ENCODE results near the gene NRIP2.

The NRIP2 gene

DNA sequence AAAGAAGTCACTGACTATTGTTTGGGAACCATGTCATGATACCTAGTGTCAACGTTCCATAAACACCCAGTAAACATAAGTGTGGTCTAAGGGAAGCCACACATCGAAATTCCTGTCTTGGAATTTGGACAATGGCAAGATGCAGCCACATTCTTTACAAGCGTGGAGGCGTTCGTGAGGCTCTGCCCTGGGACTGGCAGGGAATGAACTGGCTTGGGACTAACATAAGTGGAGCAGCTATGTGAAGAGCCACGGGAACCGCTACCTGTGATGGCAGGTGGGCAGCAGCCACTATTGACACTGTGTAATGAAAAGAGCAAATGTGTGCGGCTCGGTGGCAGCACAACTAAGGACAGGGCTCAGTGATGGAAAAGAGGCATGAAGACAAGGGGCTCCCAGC is 10.0 kb upstream of the NRIP2 start:
- no peak for DNase-seq

- DNase-seq = no peak
Observed at GRCh38 chr12:2842948-2843347, 8.1 kb upstream of the NRIP2 start.

DNA sequence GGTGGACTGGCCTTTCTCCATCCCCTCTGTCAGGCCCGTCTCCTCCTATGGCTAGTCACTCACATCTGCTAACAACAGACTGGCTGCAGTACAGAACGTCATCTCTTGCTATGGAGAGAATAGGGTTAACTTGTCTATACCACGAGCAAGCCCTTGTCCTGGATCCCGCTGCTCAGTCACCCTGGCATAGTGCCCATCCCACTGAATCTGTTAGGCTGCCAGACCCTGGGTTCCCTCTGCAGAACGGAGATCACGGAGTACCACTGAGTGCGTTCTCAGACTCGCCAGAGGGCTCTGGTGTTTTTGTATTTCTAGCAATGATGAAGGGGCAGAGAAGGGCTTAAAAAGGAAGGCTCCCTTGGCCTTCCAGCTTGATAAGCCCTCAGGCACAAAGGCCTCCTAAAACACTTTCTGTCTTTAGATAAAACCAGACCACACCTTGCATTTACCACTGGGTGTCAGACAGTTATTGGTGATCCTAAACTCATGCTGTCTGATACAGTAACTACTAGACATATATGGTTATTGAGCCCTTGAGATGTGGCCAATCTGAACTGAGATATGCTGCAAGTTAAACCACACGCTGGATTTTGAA is 6.3 kb upstream of the NRIP2 start:
- peak; percentile 90 for DNase-seq

- DNase-seq = no peak
Observed at GRCh38 chr12:2836574-2836973, 1.7 kb upstream of the NRIP2 start.

DNA sequence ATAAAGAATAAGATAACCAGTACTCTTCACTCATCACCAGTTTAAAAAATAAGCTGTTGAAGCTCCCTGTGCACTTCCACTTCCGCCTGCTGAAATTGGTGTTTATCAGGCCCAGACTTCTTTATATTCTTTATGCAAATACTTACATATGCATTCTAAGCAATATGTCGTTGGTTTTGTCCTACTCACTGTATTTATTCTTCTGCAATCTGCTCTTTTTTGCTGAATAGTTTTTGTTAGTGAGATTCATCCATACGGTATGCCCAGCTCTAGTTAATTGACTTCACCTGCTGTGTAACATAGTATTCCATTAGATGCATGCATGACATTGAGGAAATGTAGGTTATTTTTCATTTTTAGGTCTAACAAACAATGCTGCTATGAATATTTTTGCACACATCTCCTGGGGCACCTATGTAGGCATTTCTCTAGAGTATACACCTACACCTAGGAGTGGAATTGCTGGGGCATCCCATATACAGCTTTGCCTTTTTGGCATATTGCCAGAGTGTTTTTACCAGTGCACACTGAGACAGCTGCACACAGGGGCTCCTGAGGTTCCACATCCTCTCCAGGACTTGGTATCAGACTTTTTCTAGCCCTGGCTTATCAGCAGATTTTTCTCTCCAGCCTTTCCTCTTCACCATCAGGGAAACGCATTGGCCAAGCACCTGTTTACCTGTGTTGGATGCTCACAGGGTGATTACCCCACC is 1.0 kb upstream of the NRIP2 start:
- no peak for DNase-seq

DNA sequence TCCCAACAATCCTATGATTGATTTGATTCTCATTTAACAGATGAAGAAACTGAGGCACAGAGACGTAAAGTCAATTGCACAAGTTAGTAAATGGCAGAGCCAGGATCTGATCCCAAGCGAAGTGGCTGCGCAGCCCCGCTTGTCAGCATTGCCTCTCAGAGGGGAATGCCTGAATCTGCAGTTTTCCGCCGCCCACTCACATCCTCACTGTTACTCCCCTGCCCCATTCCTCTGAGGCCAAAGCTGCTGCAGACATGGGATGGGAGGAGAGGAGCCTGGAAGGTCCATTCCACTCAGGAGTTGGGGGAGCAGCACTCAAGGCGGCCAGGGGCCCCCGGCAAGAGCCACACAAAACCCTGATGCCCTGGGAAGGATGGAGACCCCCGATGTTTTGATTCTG is 1.0 kb downstream of the NRIP2 start:
- DNase-seq = no peak

DNA sequence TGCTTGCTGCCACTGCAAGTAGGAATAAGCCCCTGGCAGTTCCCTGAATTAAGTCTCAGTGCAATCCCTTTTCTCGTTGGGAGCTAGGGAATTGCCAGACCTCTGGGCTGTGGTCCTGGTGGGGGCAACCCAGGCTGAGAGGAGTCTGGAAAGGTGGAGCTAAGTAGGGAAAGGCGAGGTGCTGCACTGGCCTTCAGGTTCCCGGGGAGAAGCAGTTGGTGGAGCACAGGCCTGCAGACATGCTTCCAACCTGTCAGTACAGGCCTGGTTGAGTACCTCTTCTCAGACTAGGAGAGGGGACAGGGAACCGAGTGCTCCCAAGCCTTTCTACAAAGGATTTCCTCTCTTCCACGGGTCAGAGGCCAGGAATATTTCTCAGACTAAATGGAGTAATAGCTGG is 1.5 kb downstream of the NRIP2 start:
- no peak for DNase-seq

- no peak for DNase-seq
Observed at GRCh38 chr12:2832550-2833127, 2.2 kb downstream of the NRIP2 start.

GRCh38 chr12:2829275-2829674 is 5.6 kb downstream of the NRIP2 start:
- no peak for DNase-seq

DNA sequence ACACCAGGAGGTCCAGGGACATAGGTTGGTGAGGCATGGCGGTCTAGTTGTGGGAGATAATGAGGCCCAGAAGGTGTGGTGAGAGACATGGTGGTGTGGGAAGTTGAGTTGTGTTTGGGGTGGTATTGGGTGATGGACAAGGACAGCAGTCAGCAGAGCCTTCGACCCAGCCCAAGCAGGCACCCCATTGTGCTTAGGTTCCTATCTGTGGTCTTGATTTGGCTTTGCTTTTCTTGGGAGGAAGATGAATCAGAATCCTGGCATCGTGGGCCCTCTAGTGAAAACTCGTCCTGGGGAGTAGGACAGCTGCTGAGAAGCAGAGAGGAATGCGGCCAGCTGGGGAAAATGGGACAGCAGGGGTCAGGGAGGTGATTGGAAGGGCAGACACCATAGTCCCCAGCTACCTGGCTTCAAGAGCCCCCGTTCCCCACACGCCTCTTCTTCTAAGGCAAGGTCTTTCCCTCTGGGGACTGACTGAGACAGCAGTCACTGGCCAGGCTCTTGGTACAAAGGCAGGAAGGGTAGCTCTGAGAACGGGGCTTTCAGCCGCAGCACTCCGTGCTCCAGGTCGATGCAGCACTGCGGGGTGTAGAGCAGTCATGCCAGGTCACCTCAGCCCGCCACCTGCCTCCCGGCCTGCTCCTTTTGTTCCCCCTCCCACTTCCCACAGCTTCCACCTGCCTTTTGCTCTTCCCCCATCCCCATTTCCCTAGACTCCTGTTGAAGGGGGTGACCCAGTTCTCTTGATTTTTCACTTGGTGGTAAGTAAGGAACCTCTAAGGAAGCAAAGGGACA is 7.9 kb downstream of the NRIP2 start:
- no peak for DNase-seq

DNA sequence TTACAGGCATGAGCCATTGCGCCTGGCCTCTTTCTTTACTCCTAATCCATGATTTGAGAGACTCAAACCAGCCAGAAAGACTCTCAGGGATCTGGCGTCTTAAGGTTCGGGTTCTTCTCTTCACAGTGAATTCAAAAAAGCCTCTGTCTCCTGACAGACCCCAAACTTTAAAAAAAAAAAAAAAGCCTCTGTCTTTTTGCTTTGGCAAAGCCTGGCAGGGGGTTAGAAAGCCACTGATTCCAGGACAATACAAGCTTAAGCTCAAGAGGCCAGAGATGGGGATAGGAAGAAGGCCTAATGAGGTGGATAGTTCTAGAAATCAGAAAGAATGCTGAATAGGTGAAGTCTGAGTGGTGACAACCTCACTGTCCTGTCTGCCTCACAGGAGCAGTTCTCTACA is 8.8 kb downstream of the NRIP2 start:
- no peak for DNase-seq

DNA sequence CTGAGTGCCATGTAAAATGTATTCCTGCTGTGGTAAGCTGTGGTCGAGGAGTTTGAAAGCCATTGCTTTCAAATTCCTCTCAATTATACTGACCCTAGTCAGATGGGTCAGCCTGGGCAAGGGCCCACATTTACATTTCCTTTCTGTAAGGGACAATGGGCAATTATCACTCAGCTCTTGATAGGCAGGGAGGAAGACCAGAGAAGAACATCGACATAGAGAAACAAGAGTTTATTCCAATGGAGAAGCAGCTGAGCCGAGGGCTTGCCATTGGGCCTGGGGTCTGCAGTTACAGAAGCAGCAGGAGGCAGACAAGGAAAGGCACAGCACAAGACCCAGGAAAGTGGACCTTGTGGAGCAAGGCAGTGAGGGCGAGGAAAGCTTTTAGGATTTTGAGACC is 9.7 kb downstream of the NRIP2 start:
- DNase-seq = no peak

GRCh38 chr12:2824541-2824940 is 10.3 kb downstream of the NRIP2 start:
- DNase-seq = no peak

- no peak for DNase-seq
Observed at GRCh38 chr12:2823483-2823882, 11.4 kb downstream of the NRIP2 start.

DNA sequence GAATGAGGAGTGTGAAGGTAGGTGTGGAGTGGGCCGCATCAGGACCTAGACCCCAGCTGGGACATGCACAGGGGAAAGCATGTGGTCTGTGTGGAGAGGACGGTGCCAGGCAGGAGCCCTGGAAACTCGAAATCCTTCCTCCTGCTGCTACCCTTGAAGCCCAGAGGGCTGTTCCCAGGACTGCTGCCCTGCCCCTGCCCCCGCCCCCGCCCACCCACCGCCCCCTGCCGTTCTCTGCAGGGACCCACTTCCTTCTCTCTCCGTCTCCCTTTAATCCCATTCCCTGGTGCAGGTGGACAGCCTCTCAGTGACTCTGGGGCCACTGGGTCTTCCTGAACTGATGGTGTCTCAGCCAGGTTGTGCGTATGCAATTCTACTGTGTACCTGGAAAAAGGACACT is 14.4 kb downstream of the NRIP2 start:
- no peak for DNase-seq

GRCh38 chr12:2819810-2820209 is 15.0 kb downstream of the NRIP2 start:
- DNase-seq = no peak

DNA sequence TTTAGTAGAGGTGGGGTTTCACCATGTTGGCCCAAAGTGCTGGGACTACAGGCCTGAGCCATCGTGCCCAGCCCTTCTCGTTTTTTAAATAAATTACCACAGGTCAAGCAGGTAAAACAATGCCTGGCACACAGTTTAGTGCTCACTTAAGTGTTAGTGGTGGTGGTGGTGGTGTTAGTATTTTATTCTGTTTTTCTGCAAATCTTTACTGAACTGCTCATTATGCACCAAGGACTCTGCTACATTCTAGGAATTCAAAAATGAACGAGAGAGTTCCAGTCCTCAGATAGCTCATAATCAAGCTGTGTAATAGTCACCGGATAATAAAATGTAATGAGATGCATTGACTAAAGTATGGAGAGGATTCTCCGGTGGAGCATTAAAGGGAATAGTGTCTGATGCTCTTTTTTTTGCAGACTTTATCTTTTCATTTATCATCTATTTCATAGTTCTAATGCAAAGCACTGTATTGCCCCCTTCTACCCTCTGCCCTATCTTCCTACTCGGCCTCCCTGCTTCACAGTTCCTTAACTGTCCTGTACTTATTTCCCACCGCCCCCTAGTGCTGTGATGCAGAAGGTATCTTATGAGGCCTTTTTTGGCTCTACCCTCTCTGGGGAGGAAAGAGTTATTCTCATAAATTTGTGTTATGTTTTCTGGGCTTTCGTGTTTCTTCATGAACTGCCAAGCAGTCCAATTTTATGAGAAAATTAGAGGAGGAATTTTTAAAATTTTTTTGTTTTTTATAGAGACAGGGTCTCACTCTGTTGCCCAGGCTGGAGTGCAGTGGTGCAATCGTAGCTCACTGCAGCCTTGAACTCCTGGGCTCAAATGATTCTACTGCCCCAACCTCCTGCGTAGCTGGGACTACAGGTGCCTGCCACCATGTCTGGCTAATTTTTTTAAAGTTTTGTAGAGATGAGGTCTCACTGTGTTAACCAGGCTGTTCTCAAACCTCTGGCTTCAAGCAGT is 21.3 kb downstream of the NRIP2 start:
- DNase-seq = peak; percentile 94

DNA sequence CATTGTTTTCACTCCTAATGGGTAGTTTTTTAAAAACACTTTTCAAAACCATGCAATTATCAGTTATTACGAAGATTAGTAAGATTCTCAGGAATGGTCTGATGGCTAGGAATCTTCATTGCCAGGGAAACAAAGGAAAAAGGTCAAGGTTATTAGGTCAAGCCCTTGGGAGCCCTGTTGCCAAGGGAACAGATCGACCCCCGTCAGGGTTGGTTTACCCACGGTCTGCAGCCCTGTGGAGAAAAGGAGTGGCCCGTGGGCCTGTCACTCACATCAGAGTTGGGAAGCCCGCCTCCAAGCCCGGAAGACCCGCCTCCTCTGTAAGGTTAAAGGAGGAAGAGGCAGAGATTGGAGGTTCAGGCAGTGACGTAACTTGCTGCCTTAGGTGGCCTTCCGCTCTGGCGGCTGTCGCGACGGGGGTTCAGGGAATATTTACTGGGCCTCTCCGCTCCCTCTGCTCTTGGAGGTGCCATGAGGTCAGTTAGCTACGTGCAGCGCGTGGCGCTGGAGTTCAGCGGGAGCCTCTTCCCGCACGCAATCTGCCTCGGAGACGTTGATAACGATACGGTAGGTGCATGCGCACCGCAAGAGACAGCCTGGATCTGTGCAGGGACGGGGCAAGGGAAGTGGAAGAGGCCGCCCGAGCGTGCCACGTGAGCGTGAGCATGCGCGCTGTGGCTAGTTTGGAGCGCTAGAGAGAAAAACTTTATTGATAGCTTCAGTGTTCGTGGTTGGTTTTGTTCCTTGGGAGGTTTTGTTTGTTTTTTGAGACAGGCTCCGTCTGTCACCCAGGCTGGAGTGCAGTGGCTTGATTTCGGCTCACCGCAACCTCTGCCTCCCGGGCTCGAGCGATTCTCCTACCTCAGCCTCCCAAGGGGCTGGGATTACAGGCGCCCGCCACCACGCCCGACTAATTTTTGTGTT is 22.3 kb downstream of the NRIP2 start, which contains the start of gene ITFG2:
Gene ITFG2, plus strand, starts transcription at position 379 of the 924 bp plus-strand sequence. Its CDS starts 93 bp downstream, at position 472.
- DNase-seq = peak; percentile 100

- DNase-seq = no peak
Observed at GRCh38 chr12:2811801-2812200, 23.0 kb downstream of the NRIP2 start.

- no peak for DNase-seq
Observed at GRCh38 chr12:2806700-2807099, 28.1 kb downstream of the NRIP2 start.

DNA sequence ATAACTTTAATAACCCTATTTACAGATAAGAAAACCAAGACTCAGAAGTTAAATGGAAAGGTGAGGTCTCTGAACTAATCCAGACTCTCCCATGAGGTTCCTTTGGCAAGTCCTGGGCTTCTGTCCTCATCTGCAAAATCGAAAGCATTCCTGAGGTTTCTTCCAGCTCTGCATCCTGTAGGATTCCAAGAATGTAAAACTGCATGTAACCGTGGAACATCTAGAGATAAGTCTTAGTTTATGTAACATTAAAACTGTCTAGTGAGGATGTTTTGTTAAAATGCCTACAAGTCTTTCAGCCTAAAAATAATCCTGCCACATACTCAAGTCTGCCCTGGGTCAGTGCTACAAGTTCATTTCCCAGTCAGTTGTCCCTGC is 29.7 kb downstream of the NRIP2 start:
- DNase-seq = no peak

All from hematopoietic multipotent progenitor cell treated with erythropoietin and hydrocortisone succinate and interleukin-3 and kit ligand, for 6 days (in vitro differentiated cells).